IMR-90 (cell line): ENCODE results near the gene ALDOA. TPM values are rescaled to one million over a fixed set of nuclear protein-coding genes. Genes with fewer than 3 reads are reported as not detected.

Experiments
- ATAC-seq: fragments of 200-7000 bp; cut with Tn5 transposase; 2 replicates; pipeline ENCODE4 v1.9.1; 2020; ENCODE audit warnings: low read depth, mild to moderate bottlenecking, moderate library complexity
- BruUV-seq: library from RNA; stranded (reverse); fragments of 400-500 nt; replicated peaks from 2 replicates; lab custom pipeline; 2021; lab: Mats Ljungman, UMichigan
- CTCF ChIA-PET: fragments of 300-600 bp; formaldehyde crosslinking; extraction: SDS; loops from one replicate; lab custom pipeline; 2021; ENCODE audit warnings: antibody characterized with exemption; lab: Yijun Ruan, JAX
- POLR2A ChIA-PET: fragments of 300-600 bp; sonication (Branson Sonifier 250); formaldehyde crosslinking; loops from one replicate; lab custom pipeline; 2022; ENCODE audit warnings: antibody characterized with exemption; ENCODE audit not compliant: unreplicated experiment; lab: Charles Lee
- DNase-seq: peaks from one replicate; pipeline ENCODE4 v3.0.0; 2013
- H2AFZ ChIP-seq: replicated peaks from 2 replicates; pipeline ENCODE3; 2013; ENCODE audit warnings: low read length, mild to moderate bottlenecking; ENCODE audit not compliant: poor library complexity
- H2AK5ac ChIP-seq: 2 replicates; pipeline ENCODE4 v1.6.1; 2013; ENCODE audit warnings: low read depth, low read length, inconsistent platforms
- H2AK9ac ChIP-seq: replicated peaks from 2 replicates; pipeline ENCODE3; 2013; ENCODE audit warnings: mild to moderate bottlenecking, low read depth, low read length, moderate library complexity; ENCODE audit not compliant: poor library complexity
- H2BK120ac ChIP-seq: 2 replicates; pipeline ENCODE4 v1.6.1; 2013; ENCODE audit warnings: low read depth, low read length, inconsistent platforms
- H2BK15ac ChIP-seq: 3 replicates; pipeline ENCODE4 v1.6.1; 2013; ENCODE audit warnings: low read depth, low read length, inconsistent platforms
- H2BK20ac ChIP-seq: 2 replicates; pipeline ENCODE4 v1.6.1; 2013; ENCODE audit warnings: low read depth, mild to moderate bottlenecking, inconsistent platforms, low read length, moderate library complexity
- H2BK5ac ChIP-seq: 2 replicates; pipeline ENCODE4 v1.6.1; 2013; ENCODE audit warnings: mild to moderate bottlenecking, low read depth, low read length, inconsistent platforms; ENCODE audit not compliant: poor library complexity, severe bottlenecking
- H3K14ac ChIP-seq: replicated peaks from 2 replicates; pipeline ENCODE4 v1.6.1; 2013; ENCODE audit warnings: low read depth, low read length, inconsistent platforms
- H3K18ac ChIP-seq: 2 replicates; pipeline ENCODE4 v1.6.1; 2013; ENCODE audit warnings: low read depth, low read length, control low read depth
- H3K23ac ChIP-seq: 2 replicates; pipeline ENCODE4 v1.6.1; 2013; ENCODE audit warnings: low read depth, low read length, inconsistent platforms
- H3K27ac ChIP-seq: 2 replicates; pipeline ENCODE4 v1.5.1; 2013; ENCODE audit warnings: mild to moderate bottlenecking, control low read depth, low read length; ENCODE audit not compliant: insufficient read depth
- H3K27me3 ChIP-seq: 2 replicates; pipeline ENCODE4 v1.6.1; 2013; ENCODE audit warnings: low read length; ENCODE audit not compliant: control insufficient read depth, insufficient read depth
- H3K36me3 ChIP-seq: 2 replicates; pipeline ENCODE4 v1.6.1; 2013; ENCODE audit warnings: low read length, mixed read lengths; ENCODE audit not compliant: control insufficient read depth, insufficient read depth
- H3K4ac ChIP-seq: 2 replicates; pipeline ENCODE4 v1.6.1; 2013; ENCODE audit warnings: low read depth, low read length, inconsistent platforms
- H3K4me1 ChIP-seq: 2 replicates; pipeline ENCODE4 v1.6.1; 2013; ENCODE audit warnings: low read length, mixed read lengths; ENCODE audit not compliant: control insufficient read depth, insufficient read depth
- H3K4me2 ChIP-seq: 2 replicates; pipeline ENCODE4 v1.6.1; 2013; ENCODE audit warnings: low read depth, mild to moderate bottlenecking, control low read depth, low read length, moderate library complexity
- H3K4me3 ChIP-seq: 2 replicates; pipeline ENCODE4 v1.5.1; 2013; ENCODE audit warnings: low read depth, mild to moderate bottlenecking, control low read depth, low read length, moderate library complexity; ENCODE audit not compliant: insufficient read depth
- H3K56ac ChIP-seq: 2 replicates; pipeline ENCODE4 v1.6.1; 2013; ENCODE audit warnings: low read length, inconsistent platforms; ENCODE audit not compliant: insufficient read depth; ENCODE audit errors: extremely low read depth
- H3K79me1 ChIP-seq, 2 experiments: 2 replicates each; pipeline ENCODE4 v1.6.1; 2013; ENCODE audit warnings: low read length in 2 of 2, inconsistent platforms in 1 of 2, low read depth in 1 of 2
- H3K9ac ChIP-seq: 2 replicates; pipeline ENCODE4 v1.6.1; 2013; ENCODE audit warnings: low read depth, low read length, control low read depth
- H3K9me1 ChIP-seq: 2 replicates; pipeline ENCODE4 v1.6.1; 2013; ENCODE audit warnings: low read length, inconsistent platforms; ENCODE audit not compliant: insufficient read depth
- H3K9me3 ChIP-seq: 2 replicates; pipeline ENCODE4 v1.6.1; 2013; ENCODE audit warnings: low read length; ENCODE audit not compliant: control insufficient read depth, insufficient read depth
- H4K20me1 ChIP-seq: 2 replicates; pipeline ENCODE4 v1.6.1; 2013; ENCODE audit warnings: low read length, inconsistent platforms; ENCODE audit not compliant: insufficient read depth
- H4K5ac ChIP-seq: 2 replicates; pipeline ENCODE4 v1.6.1; 2013; ENCODE audit warnings: mild to moderate bottlenecking, low read depth, low read length, control low read depth
- H4K8ac ChIP-seq, 2 experiments: 2 replicates each; pipeline ENCODE4 v1.6.1; 2013; ENCODE audit warnings: low read depth in 2 of 2, low read length in 2 of 2, control low read depth in 1 of 2, inconsistent platforms in 1 of 2
- H4K91ac ChIP-seq: 2 replicates; pipeline ENCODE4 v1.6.1; 2013; ENCODE audit warnings: low read depth, low read length, inconsistent platforms; ENCODE audit not compliant: insufficient read depth
- CTCF ChIP-seq: conservative IDR thresholded peaks from 2 replicates; pipeline ENCODE4 v1.5.1; 2012; ENCODE audit warnings: mild to moderate bottlenecking, low read depth, low read length, improper control_type of control experiment
- MAZ ChIP-seq: IDR thresholded peaks from 2 replicates; pipeline ENCODE4 v1.6.1; 2012; ENCODE audit warnings: low read depth, mild to moderate bottlenecking, low read length, improper control_type of control experiment, moderate library complexity, borderline replicate concordance
- MXI1 ChIP-seq: IDR thresholded peaks from 2 replicates; pipeline ENCODE4 v1.6.1; 2012; ENCODE audit warnings: low read depth, mild to moderate bottlenecking, low read length, moderate library complexity, borderline replicate concordance
- NFE2L2 ChIP-seq: fragments of 150-350 bp; IDR thresholded peaks from 2 replicates; pipeline ENCODE4 v1.6.1; 2016; ENCODE audit warnings: low read depth, mild to moderate bottlenecking, low read length
- RAD21 ChIP-seq: IDR thresholded peaks from 2 replicates; pipeline ENCODE4 v1.6.1; 2012; ENCODE audit warnings: low read length, improper control_type of control experiment
- RFX5 ChIP-seq: IDR thresholded peaks from 2 replicates; pipeline ENCODE4 v1.8.0; 2012; ENCODE audit warnings: low read depth, mild to moderate bottlenecking, low read length, moderate library complexity
- SMC3 ChIP-seq: fragments of 150-350 bp; IDR thresholded peaks from 2 replicates; pipeline ENCODE4 v1.6.1; 2016; ENCODE audit warnings: low read depth, mild to moderate bottlenecking, antibody characterized with exemption, low read length, moderate library complexity
- USF2 ChIP-seq: fragments of 150-350 bp; IDR thresholded peaks from 2 replicates; pipeline ENCODE4 v1.6.1; 2017; ENCODE audit warnings: mild to moderate bottlenecking, antibody characterized with exemption, low read length, low read depth
- WGBS, 2 experiments: methylation state at CpG; one replicate each; pipeline versions ENCODE4 v1.1.5 to v1.1.7; 2013; ENCODE audit warnings: missing lambda C conversion rate in 2 of 2; ENCODE audit not compliant: insufficient read length in 1 of 2; ENCODE audit errors: extremely low coverage in 2 of 2; 5-methylcytosine and 5-hydroxymethylcytosine counted together
- dilution Hi-C: fragments of 300-500 bp; cut with HindIII; formaldehyde crosslinking; loops from one replicate; pipeline ENCODE4 v1.14.3; 2018; ENCODE audit warnings: low sequenced_read_pairs; ENCODE audit not compliant: unreplicated experiment
- in situ Hi-C: fragments of 300-500 bp; cut with MboI; formaldehyde crosslinking; loops from 3 replicates; pipeline ENCODE4 v1.14.3; 2019; ENCODE audit warnings: low sequenced_read_pairs, inconsistent platforms, mixed read lengths
- intact Hi-C: fragments of 100-400 bp; cut with micrococcal nuclease; formaldehyde crosslinking; loops from 2 replicates; pipeline ENCODE4 v1.10.0; 2022
- polyA plus RNA-seq, 3 experiments: library from polyadenylated mRNA; depleted of rRNA; stranded (reverse); fragments of >200 nt; gene quantifications; 2 replicates each; pipeline ENCODE4 v1.2.3, GENCODE V29; 2012; ENCODE audit warnings: low replicate concordance in 1 of 3
- total RNA-seq: library from RNA; depleted of rRNA; stranded (reverse); fragments of >200 nt; gene quantifications from 2 replicates; pipeline ENCODE4 v1.2.3, GENCODE V29; 2012

Gene ALDOA
- total and polyA plus RNA-seq, 2 of the 4 experiments (the other 2 are of a cell fraction) = 1,697 to 1,990 TPM

DNA sequence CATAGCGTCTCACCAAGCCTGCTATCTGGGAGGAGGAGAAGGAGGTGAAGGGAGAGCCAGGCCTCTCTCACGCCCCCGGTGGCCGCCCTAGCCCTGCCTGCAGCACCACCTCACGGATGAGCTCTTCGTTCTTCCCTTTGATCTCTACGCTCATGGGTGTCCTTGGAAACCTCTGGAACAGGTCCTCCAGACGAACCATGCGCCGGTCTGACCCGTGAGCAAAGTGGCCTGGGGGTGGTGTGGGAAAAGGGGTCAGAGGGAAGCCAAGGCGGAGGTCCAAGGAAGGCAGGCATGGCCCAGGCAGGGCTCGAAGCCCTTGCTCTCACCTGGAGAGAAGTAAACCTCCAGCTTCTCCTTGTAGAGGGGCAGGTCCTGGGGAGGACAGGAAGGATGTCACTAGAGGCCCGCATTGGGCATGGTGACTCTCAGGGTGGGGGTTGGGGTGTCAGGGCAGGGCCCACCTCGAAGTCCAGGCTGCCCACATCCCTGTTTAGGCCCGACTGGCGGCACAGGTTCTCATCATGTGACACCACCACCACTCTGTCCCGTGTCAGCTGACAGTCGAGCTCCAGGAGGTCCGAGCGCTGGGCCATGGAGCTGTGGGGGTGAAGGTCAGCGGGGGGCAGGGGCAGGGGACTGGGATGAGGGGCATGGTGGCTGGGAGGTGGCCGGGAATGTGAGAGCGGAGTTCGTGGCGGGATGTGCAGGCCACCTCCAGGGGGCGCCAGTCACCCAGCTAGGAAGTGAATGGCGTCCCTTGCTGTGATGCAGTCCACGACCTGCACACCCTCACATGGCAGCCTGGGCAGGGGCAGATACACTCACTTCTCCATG is 46.9 kb downstream of the ALDOA start:
- H2BK5ac ChIP-seq = no peak overlapping the region
- peak overlapping the region; percentile 78 for H2AK9ac ChIP-seq
- no peak overlapping the region for H2BK15ac ChIP-seq
- 86% methylated on average over 13 of the region's 29 CpGs; no CpG with 5 or more reads in 1 of the 2 experiments for WGBS, 2 experiments
- DNase-seq (peak; percentile 42), ATAC-seq (peak; percentile 65)
- H4K91ac ChIP-seq = no peak overlapping the region
- H3K4me2 ChIP-seq = no peak overlapping the region
- peaks cover 40% of the 10 kb centered on the region for H3K36me3 ChIP-seq
- peak; percentile 47 for TF ChIP-seq SMC3
- peak; percentile 64 for TF ChIP-seq CTCF
- no peak for TF ChIP-seq MAZ
- TF ChIP-seq NFE2L2 = no peak
- TF ChIP-seq RFX5 = no peak
- TF ChIP-seq MXI1 = no peak
- TF ChIP-seq RAD21 = peak; percentile 73
- TF ChIP-seq USF2 = no peak
- H3K9me3 ChIP-seq = no peaks in the 10 kb centered on the region
- ChIA-PET CTCF (interaction anchor here (1.2 to 1.4 kb wide), 3 partner anchors 9 to 11 kb away, joined by 3 to 7 read pairs (median 4); no protein-coding TSS in a partner anchor), POLR2A (no interaction called here)
- no peak overlapping the region; the same call in 1 of the 2 replicates for H2AK5ac ChIP-seq
- no peak overlapping the region for H2BK120ac ChIP-seq
- H3K18ac ChIP-seq = no peak overlapping the region
- no peak overlapping the region for H3K23ac ChIP-seq
- H4K8ac ChIP-seq = no peak overlapping the region
- no peaks in the 10 kb centered on the region for H3K9me1 ChIP-seq
- H3K4me3 ChIP-seq = no peak overlapping the region
- in situ Hi-C loops (no loop called here), dilution Hi-C loops (no loop called here), intact Hi-C loops (loop anchor here (5.0 kb wide), 1 partner anchor 300 kb away; no protein-coding TSS in a partner anchor)
- no peaks in the 10 kb centered on the region for H4K20me1 ChIP-seq
- BruUV-seq = no TSS peak
- H3K27ac ChIP-seq = no peak overlapping the region
- H3K14ac ChIP-seq = no peak overlapping the region
- H2AFZ ChIP-seq = peak overlapping the region; percentile 61
- no peaks in the 10 kb centered on the region; a peak in 1 of 4 replicates for H3K79me1 ChIP-seq
- no peaks in the 10 kb centered on the region for H3K27me3 ChIP-seq
- H4K5ac ChIP-seq = no peak overlapping the region
- no peak overlapping the region for H3K9ac ChIP-seq
- no peak overlapping the region for H3K56ac ChIP-seq
- no peak overlapping the region for H2BK20ac ChIP-seq
- no peak overlapping the region for H3K4ac ChIP-seq
- no peaks in the 10 kb centered on the region; the same call in 1 of the 2 replicates for H3K4me1 ChIP-seq
